Stimulated activated CD4-positive, alpha-beta T cell treated with anti-CD3 and anti-CD28 coated beads, Interleukin-12 subunit alpha, Interleukin-12 subunit beta, amount 100 ng/mL, for 24 hours (primary cell): ENCODE measurements around the gene NELFE.

Source experiments
- DNase-seq, 2 experiments: peaks; one replicate each; pipeline ENCODE4 v3.0.0-alpha.2; 2020; ENCODE audit warnings: low read depth in 2 of 2

Gene NELFE

GRCh38 chr6:31972709-31973350 is 14.1 kb upstream of the NELFE start:
- DNase-seq, result no peak

GRCh38 chr6:31971993-31972708 is 13.4 kb upstream of the NELFE start, which contains the start of gene DXO:
TSS of gene DXO (minus strand) at chr6:31972138. CDS start at chr6:31971675, 463 bp downstream.
- DNase-seq, result peak; percentile 96

- DNase-seq, result no peak
These were observed 12.7 kb upstream of the NELFE start for GRCh38 chr6:31971279-31971992.

GRCh38 chr6:31970604-31971271 is 12.0 kb upstream of the NELFE start:
- DNase-seq, result no peak

- no peak for DNase-seq
These were observed 11.2 kb upstream of the NELFE start for GRCh38 chr6:31969712-31970603.

GRCh38 chr6:31968791-31969711 is 10.3 kb upstream of the NELFE start:
- no peak for DNase-seq

- no peak for DNase-seq
These were observed 9.6 kb upstream of the NELFE start for GRCh38 chr6:31968326-31968725.

GRCh38 chr6:31967926-31968320 is 9.2 kb upstream of the NELFE start:
- no peak for DNase-seq

- DNase-seq, result no peak
These were observed 8.5 kb upstream of the NELFE start for GRCh38 chr6:31966997-31967925.

- DNase-seq, result no peak
These were observed 7.7 kb upstream of the NELFE start for GRCh38 chr6:31966506-31966905.

GRCh38 chr6:31965700-31966099 is 6.9 kb upstream of the NELFE start:
- no peak for DNase-seq

GRCh38 chr6:31963921-31964320 is 5.2 kb upstream of the NELFE start:
- DNase-seq, result no peak

- no peak for DNase-seq
These were observed 2.8 kb upstream of the NELFE start for GRCh38 chr6:31961616-31962015.

- DNase-seq, result no peak
These were observed 395 bp downstream of the NELFE start for GRCh38 chr6:31958412-31958740.

- no peak for DNase-seq
These were observed 2.0 kb downstream of the NELFE start for GRCh38 chr6:31956796-31957195.

GRCh38 chr6:31954511-31954910 is 4.3 kb downstream of the NELFE start:
- no peak for DNase-seq

- no peak for DNase-seq
These were observed 5.9 kb downstream of the NELFE start for GRCh38 chr6:31952890-31953289.

- peak in 1 of 2 experiments; percentile 17 for DNase-seq
These were observed 6.5 kb downstream of the NELFE start for GRCh38 chr6:31952140-31952805.
